ENCODE measurements around the gene SH3PXD2A.

SH3PXD2A gene

GRCh38 chr10:103595933-103596726, 259.2 kb downstream of the SH3PXD2A start:
- DNase-seq = no peak

GRCh38 chr10:103593022-103593570, 262.3 kb downstream of the SH3PXD2A start:
- no peak for DNase-seq

GRCh38 chr10:103592186-103593021, 263.0 kb downstream of the SH3PXD2A start:
- DNase-seq = peak in 1 of 2 donors; percentile 47

- no peak for DNase-seq
Measured at GRCh38 chr10:103590744-103591291, 264.6 kb downstream of the SH3PXD2A start.

GRCh38 chr10:103590060-103590459, 265.3 kb downstream of the SH3PXD2A start:
- no peak for DNase-seq

- no peak for DNase-seq
Measured at GRCh38 chr10:103589074-103589630, 266.2 kb downstream of the SH3PXD2A start.

GRCh38 chr10:103587073-103587472, 268.3 kb downstream of the SH3PXD2A start:
- no peak for DNase-seq

GRCh38 chr10:103585011-103585405, 270.4 kb downstream of the SH3PXD2A start:
- DNase-seq = no peak

GRCh38 chr10:103584216-103585010, 271.0 kb downstream of the SH3PXD2A start:
- DNase-seq = peak; percentile 30 to 35

GRCh38 chr10:103583871-103584215, 271.5 kb downstream of the SH3PXD2A start:
- no peak for DNase-seq

GRCh38 chr10:103582331-103583123, 272.8 kb downstream of the SH3PXD2A start:
- DNase-seq = no peak

GRCh38 chr10:103581499-103581898, 273.9 kb downstream of the SH3PXD2A start:
- no peak for DNase-seq

- no peak for DNase-seq
Measured at GRCh38 chr10:103580430-103580829, 274.9 kb downstream of the SH3PXD2A start.

GRCh38 chr10:103580011-103580410, 275.4 kb downstream of the SH3PXD2A start:
- no peak for DNase-seq

- DNase-seq = no peak
Measured at GRCh38 chr10:103578782-103579382, 276.5 kb downstream of the SH3PXD2A start.

- DNase-seq = no peak
Measured at GRCh38 chr10:103576862-103577261, 278.5 kb downstream of the SH3PXD2A start.

- DNase-seq = no peak
Measured at GRCh38 chr10:103576076-103576471, 279.3 kb downstream of the SH3PXD2A start.

- no peak for DNase-seq
Measured at GRCh38 chr10:103575416-103576075, 279.8 kb downstream of the SH3PXD2A start.

GRCh38 chr10:103574097-103575061, 281.0 kb downstream of the SH3PXD2A start:
- no peak for DNase-seq
